Left lobe of liver (tissue), 2 donors: ENCODE measurements around the gene ARMCX5. TPM values are rescaled to one million over a fixed set of nuclear protein-coding genes. Genes with fewer than 3 reads are reported as not detected.

ENCODE experiments used
- ATAC-seq: fragments of 200-7000 bp; cut with Tn5 transposase; one replicate; pipeline ENCODE4 v1.9.1; 2020; ENCODE audit warnings: mild to moderate bottlenecking, moderate library complexity
- DNase-seq: peaks from one replicate; pipeline ENCODE4 v3.0.0-alpha.2; 2020; ENCODE audit warnings: low spot score
- total RNA-seq: library from RNA; stranded (reverse); gene quantifications from one replicate; pipeline ENCODE4 v1.2.1, GENCODE V29; 2021
- donor health status: DM: no; HTN: no; CAD: no; lungs with moderate emphysema.
- donor health status: DM: no; HTN: yes; CAD: no.

ARMCX5 gene
- total RNA-seq, result 4.7 TPM

- ATAC-seq (peak; percentile 96), DNase-seq (peak; percentile 74)
Observed at GRCh38 chrX:102599084-102599950, at the start of gene ARMCX5. TSS of gene ARMCX5 (plus strand) at chrX:102599515. CDS start at chrX:102602142, 2,627 bp downstream.

GRCh38 chrX:102558607-102559006, 40.7 kb upstream of the ARMCX5 start:
- no peak for ATAC-seq
- no peak for DNase-seq

- ATAC-seq (no peak), DNase-seq (no peak)
Observed at GRCh38 chrX:102560423-102561068, 38.8 kb upstream of the ARMCX5 start.

GRCh38 chrX:102580891-102581290, 18.4 kb upstream of the ARMCX5 start:
- no peak for DNase-seq
- no peak for ATAC-seq

GRCh38 chrX:102593367-102593766, 5.9 kb upstream of the ARMCX5 start:
- ATAC-seq, result no peak
- DNase-seq, result no peak

- DNase-seq (no peak), ATAC-seq (peak; percentile 28)
Observed at GRCh38 chrX:102599951-102600579, 750 bp downstream of the ARMCX5 start.

GRCh38 chrX:102604327-102604726, 5.0 kb downstream of the ARMCX5 start:
- DNase-seq (no peak), ATAC-seq (no peak)

- ATAC-seq (no peak), DNase-seq (no peak)
Observed at GRCh38 chrX:102606115-102606514, 6.8 kb downstream of the ARMCX5 start.

GRCh38 chrX:102610905-102611304, 11.6 kb downstream of the ARMCX5 start:
- ATAC-seq (no peak), DNase-seq (no peak)

GRCh38 chrX:102624105-102624504, 24.8 kb downstream of the ARMCX5 start:
- ATAC-seq, result no peak
- DNase-seq, result no peak

- DNase-seq (no peak), ATAC-seq (no peak)
Observed at GRCh38 chrX:102627640-102628039, 28.3 kb downstream of the ARMCX5 start.

- no peak for DNase-seq
- ATAC-seq, result no peak
Observed at GRCh38 chrX:102637561-102637960, 38.2 kb downstream of the ARMCX5 start.

GRCh38 chrX:102650903-102651241, 51.6 kb downstream of the ARMCX5 start:
- ATAC-seq (no peak), DNase-seq (no peak)

GRCh38 chrX:102651242-102652011, 52.1 kb downstream of the ARMCX5 start, which contains the start of gene GPRASP1:
TSS of gene GPRASP1 (plus strand) at chrX:102651483. CDS start at chrX:102653914, 2,431 bp downstream.
- DNase-seq, result peak; percentile 43
- ATAC-seq, result peak; percentile 72

GRCh38 chrX:102652031-102652688, 52.8 kb downstream of the ARMCX5 start:
- DNase-seq (no peak), ATAC-seq (peak; percentile 65)

Other genes with a start within 250 kb of the ARMCX5 start
- not detected for gene NXF2B, start 159.5 kb upstream of the ARMCX5 start, total RNA-seq
- gene TCP11X2, start 127.7 kb upstream of the ARMCX5 start, total RNA-seq, result not detected
- not detected for gene TMSB15A, start 82.8 kb upstream of the ARMCX5 start, total RNA-seq
- gene GPRASP1, start 52.0 kb downstream of the ARMCX5 start, total RNA-seq, result 1.4 TPM
- 5.5 TPM for gene GPRASP2, start 112.9 kb downstream of the ARMCX5 start, total RNA-seq
- gene GPRASP3, start 121.2 kb downstream of the ARMCX5 start, total RNA-seq, result 2.4 TPM